Measurements from ENCODE around the gene CABLES2.

CABLES2 gene

GRCh38 chr20:62413896-62414481, 6.9 kb upstream of the CABLES2 start (continued):
- no peak for TF ChIP-seq POU6F1 (CRISPR knock-in tag; IDR thresholded peaks at IDR 0.05; ENCODE audit: borderline replicate concordance, low read depth)
- no peak for TF ChIP-seq ZFP30 (CRISPR knock-in tag; IDR thresholded peaks at IDR 0.05)
- no peak for TF ChIP-seq PPARA (CRISPR knock-in tag; IDR thresholded peaks at IDR 0.05; ENCODE audit: borderline replicate concordance)
- no peak for TF ChIP-seq ZNF565 (CRISPR knock-in tag; conservative IDR thresholded peaks at IDR 0.05; ENCODE audit: low read depth)

GRCh38 chr20:62413025-62413570, 6.0 kb upstream of the CABLES2 start:
- TF ChIP-seq POU6F1 (CRISPR knock-in tag; IDR thresholded peaks at IDR 0.05; ENCODE audit: borderline replicate concordance, low read depth): no peak
- no peak for TF ChIP-seq SNAI2 (CRISPR knock-in tag; IDR thresholded peaks at IDR 0.05)
- TF ChIP-seq OSR1 (CRISPR knock-in tag; IDR thresholded peaks at IDR 0.05): no peak
- TF ChIP-seq ARNTL (CRISPR knock-in tag; IDR thresholded peaks at IDR 0.05; ENCODE audit: borderline replicate concordance, low read depth): no peak

GRCh38 chr20:62412194-62413024, 5.3 kb upstream of the CABLES2 start:
- TF ChIP-seq TSHZ2 (CRISPR knock-in tag; IDR thresholded peaks at IDR 0.05) (no peak), ARNTL (CRISPR knock-in tag; IDR thresholded peaks at IDR 0.05; ENCODE audit: borderline replicate concordance, low read depth) (no peak), ZNF8 (CRISPR knock-in tag; IDR thresholded peaks at IDR 0.05) (no peak)
- no peak for ATAC-seq

More at GRCh38 chr20:62413025-62413570, 6.0 kb upstream of the CABLES2 start:
- ATAC-seq: no peak

- no peak for ATAC-seq
Measured at GRCh38 chr20:62411479-62412193, 4.6 kb upstream of the CABLES2 start.

More at GRCh38 chr20:62411479-62412193, 4.6 kb upstream of the CABLES2 start:
- no peak for TF ChIP-seq PPARA (CRISPR knock-in tag; IDR thresholded peaks at IDR 0.05; ENCODE audit: borderline replicate concordance)
- TF ChIP-seq ZNF565 (CRISPR knock-in tag; conservative IDR thresholded peaks at IDR 0.05; ENCODE audit: low read depth): no peak
- no peak for TF ChIP-seq PATZ1 (CRISPR knock-in tag; IDR thresholded peaks at IDR 0.05; ENCODE audit: borderline replicate concordance)
- TF ChIP-seq ZFP3 (CRISPR knock-in tag; IDR thresholded peaks at IDR 0.05): no peak
- no peak for TF ChIP-seq ZNF70 (CRISPR knock-in tag; IDR thresholded peaks at IDR 0.05)
- no peak for TF ChIP-seq ZFP30 (CRISPR knock-in tag; IDR thresholded peaks at IDR 0.05)
- no peak for TF ChIP-seq TSHZ2 (CRISPR knock-in tag; IDR thresholded peaks at IDR 0.05)
- no peak for TF ChIP-seq POU6F1 (CRISPR knock-in tag; IDR thresholded peaks at IDR 0.05; ENCODE audit: borderline replicate concordance, low read depth)
- TF ChIP-seq ZC3H10 (CRISPR knock-in tag; IDR thresholded peaks at IDR 0.05): no peak
- TF ChIP-seq BACH2 (CRISPR knock-in tag; IDR thresholded peaks at IDR 0.05; ENCODE audit: borderline replicate concordance): no peak

All from SK-N-SH treated with all-trans-retinoic acid at 6 μM for 48 hours (cell line).